GM23338 (cell line): ENCODE data around the gene CDKN3. TPM values are rescaled to one million over a fixed set of nuclear protein-coding genes. Genes with fewer than 3 reads are reported as not detected.

Source experiments
- ATAC-seq: fragments of 200-7000 bp; cut with Tn5 transposase; 3 replicates; pipeline ENCODE4 v1.9.1; 2020
- DNase-seq: peaks from one replicate; pipeline ENCODE4 v3.0.0-alpha.2; 2015; ENCODE audit warnings: low spot score
- H2AFZ ChIP-seq: fragments of 200-600 bp; sonication (generic); 2 replicates; pipeline ENCODE4 v1.8.0; 2016; ENCODE audit warnings: antibody characterized with exemption, mild to moderate bottlenecking, moderate library complexity
- H3F3A ChIP-seq: fragments of 200-600 bp; sonication (generic); replicated peaks from 2 replicates; pipeline ENCODE4 v1.8.0; 2017; ENCODE audit warnings: antibody characterized with exemption, mixed run types, low read depth
- H3K27ac ChIP-seq: fragments of 200-600 bp; sonication (generic); 2 replicates; pipeline ENCODE4 v1.6.1; 2016; ENCODE audit warnings: low read depth
- H3K27me3 ChIP-seq: fragments of 200-600 bp; sonication (generic); 2 replicates; pipeline ENCODE4 v1.8.0; 2016; ENCODE audit warnings: mild to moderate bottlenecking, mixed run types, moderate library complexity; ENCODE audit not compliant: insufficient read depth
- H3K36me3 ChIP-seq: fragments of 200-600 bp; sonication (generic); 2 replicates; pipeline ENCODE4 v1.8.0; 2016; ENCODE audit warnings: mild to moderate bottlenecking; ENCODE audit not compliant: insufficient read depth
- H3K4me1 ChIP-seq: fragments of 200-600 bp; sonication (generic); 2 replicates; pipeline ENCODE4 v1.8.0; 2016; ENCODE audit warnings: mild to moderate bottlenecking, moderate library complexity; ENCODE audit not compliant: insufficient read depth
- H3K4me2 ChIP-seq: fragments of 200-600 bp; sonication (generic); 2 replicates; pipeline ENCODE4 v1.7.1; 2017; ENCODE audit warnings: mixed run types
- H3K4me3 ChIP-seq: fragments of 200-600 bp; sonication (generic); 2 replicates; pipeline ENCODE4 v1.6.1; 2016; ENCODE audit warnings: mixed run types
- H3K79me2 ChIP-seq: fragments of 200-600 bp; sonication (generic); replicated peaks from 2 replicates; pipeline ENCODE4 v1.8.0; 2017; ENCODE audit warnings: mild to moderate bottlenecking; ENCODE audit not compliant: insufficient read depth
- H3K9me2 ChIP-seq: fragments of 200-600 bp; sonication (generic); 2 replicates; pipeline ENCODE4 v1.8.0; 2017; ENCODE audit not compliant: insufficient read depth
- H4K20me1 ChIP-seq: fragments of 200-600 bp; sonication (generic); replicated peaks from 2 replicates; pipeline ENCODE4 v1.8.0; 2017; ENCODE audit warnings: mild to moderate bottlenecking; ENCODE audit not compliant: insufficient read depth
- H3K27ac Mint-ChIP-seq: 2 replicates; pipeline ENCODE4 v1.8.0; 2020; ENCODE audit warnings: inconsistent platforms, mild to moderate bottlenecking, moderate library complexity, mixed read lengths
- H3K27me3 Mint-ChIP-seq: 3 replicates; pipeline ENCODE4 v1.8.0; 2022; ENCODE audit warnings: low read depth, mild to moderate bottlenecking, moderate library complexity, mixed read lengths, inconsistent platforms; ENCODE audit not compliant: insufficient read depth, poor library complexity
- H3K36me3 Mint-ChIP-seq: 3 replicates; pipeline ENCODE4 v1.8.0; 2021; ENCODE audit warnings: low read depth, mild to moderate bottlenecking, inconsistent platforms, moderate library complexity, mixed read lengths
- H3K4me1 Mint-ChIP-seq: 3 replicates; pipeline ENCODE4 v1.8.0; 2020; ENCODE audit warnings: mild to moderate bottlenecking, inconsistent platforms, mixed read lengths
- H3K4me3 Mint-ChIP-seq: 3 replicates; pipeline ENCODE4 v1.8.0; 2021; ENCODE audit warnings: moderate library complexity, mild to moderate bottlenecking, inconsistent platforms, mixed read lengths
- H3K9me3 Mint-ChIP-seq: 3 replicates; pipeline ENCODE4 v1.8.0; 2020; ENCODE audit warnings: moderate library complexity, mild to moderate bottlenecking, inconsistent platforms, mixed read lengths
- CREB1 ChIP-seq: fragments of 250-450 bp; sonication (Bioruptor Pico); IDR thresholded peaks from 2 replicates; pipeline ENCODE4 v1.5.0; 2020; ENCODE audit warnings: low read depth, mild to moderate bottlenecking, moderate library complexity
- EZH2 ChIP-seq: fragments of 200-600 bp; sonication (generic); IDR thresholded peaks from one replicate; pipeline ENCODE4 v1.8.0; 2017; ENCODE audit warnings: antibody characterized with exemption, mild to moderate bottlenecking, low read depth; ENCODE audit not compliant: unreplicated experiment
- EZH2phosphoT487 ChIP-seq: fragments of 200-600 bp; sonication (generic); IDR thresholded peaks from one replicate; pipeline ENCODE4 v1.8.1; 2018; ENCODE audit warnings: antibody characterized with exemption; ENCODE audit not compliant: unreplicated experiment
- JUNB ChIP-seq: IDR thresholded peaks from one replicate; pipeline ENCODE4 v1.6.1; 2016; ENCODE audit warnings: antibody characterized with exemption; ENCODE audit not compliant: unreplicated experiment
- STAT1 ChIP-seq: IDR thresholded peaks from one replicate; pipeline ENCODE4 v1.6.1; 2016; ENCODE audit warnings: antibody characterized with exemption; ENCODE audit not compliant: unreplicated experiment
- ZNF114 ChIP-seq: fragments of 250-450 bp; sonication (Bioruptor Pico); IDR thresholded peaks from 2 replicates; pipeline ENCODE4 v1.5.0; 2020; ENCODE audit warnings: mild to moderate bottlenecking, moderate library complexity
- polyA plus RNA-seq: library from polyadenylated mRNA; unstranded; fragments of >200 nt; fragmentation: Nextera tagmentation; extraction: Ambion mirVana; gene quantifications from 2 replicates; pipeline ENCODE4 v1.2.1, GENCODE V29; 2016
- total RNA-seq: library from RNA; depleted of rRNA; stranded (reverse); fragments of >200 nt; shearing (Covaris generic); gene quantifications from 2 replicates; pipeline ENCODE4 v1.2.3, GENCODE V29; 2014
- TF ChIP-seq, protein P1 (sequence below): IDR thresholded peaks from one replicate; pipeline ENCODE4 v1.6.1; 2018; ENCODE audit warnings: antibody characterized with exemption; ENCODE audit not compliant: unreplicated experiment
- TF ChIP-seq, protein P2 (sequence below): IDR thresholded peaks from 2 replicates; pipeline ENCODE4 v1.6.1; 2016; ENCODE audit warnings: antibody characterized with exemption
- TF ChIP-seq, protein P3 (sequence below), 2 experiments: fragments of 200-600 bp in 1 of 2; sonication (generic) in 1 of 2; conservative IDR thresholded peaks; 2 replicates each; pipeline versions ENCODE4 v1.5.1 to v1.6.1; 2016 to 2017; ENCODE audit warnings: antibody characterized with exemption in 2 of 2, low read depth in 2 of 2, mild to moderate bottlenecking in 2 of 2, moderate library complexity in 1 of 2
- TF ChIP-seq, protein P4 (sequence below): fragments of 250-450 bp; sonication (Bioruptor Pico); IDR thresholded peaks from 2 replicates; pipeline ENCODE4 v1.5.0; 2020; ENCODE audit warnings: mild to moderate bottlenecking, moderate library complexity

The CDKN3 gene
- total and polyA plus RNA-seq, 2 experiments from 2014 or later: 36.3 to 97.4 TPM

DNA sequence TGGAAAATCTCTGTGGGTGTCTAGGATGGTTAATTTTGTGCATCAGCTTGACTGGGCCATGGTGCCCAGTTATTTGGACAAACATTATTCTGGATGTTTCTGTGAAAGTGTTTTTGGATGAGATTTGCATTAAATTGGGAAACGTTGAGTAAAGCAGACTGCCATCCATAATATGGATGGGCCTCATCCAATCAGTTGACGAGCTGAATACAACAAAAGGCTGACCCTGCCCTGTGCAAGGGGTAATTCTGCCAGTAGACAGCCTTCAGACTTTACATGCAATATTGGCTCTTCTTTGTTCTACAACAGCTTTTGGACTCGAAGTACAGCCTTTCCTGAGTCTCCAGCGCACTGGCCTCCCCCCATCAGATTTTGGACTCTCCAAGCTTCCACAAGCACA is 1.5 kb upstream of the CDKN3 start:
- no peak overlapping the region for H3K4me3 ChIP-seq
- H3K4me1 ChIP-seq: peaks cover 13% of the 10 kb centered on the region
- no peak overlapping the region for H3K27ac ChIP-seq
- Mint-ChIP-seq H3K27ac (no peak overlapping the region), H3K36me3 (no peaks in the 10 kb centered on the region; the same call in 2 of the 3 replicates), H3K4me1 (peaks cover 18% of the 10 kb centered on the region; the same call in 2 of the 3 replicates), H3K9me3 (no peaks in the 10 kb centered on the region), H3K4me3 (no peak overlapping the region), H3K27me3 (peaks cover 16% of the 10 kb centered on the region)
- ATAC-seq (no peak), DNase-seq (no peak)
- H3K9me2 ChIP-seq: no peaks in the 10 kb centered on the region
- no peak overlapping the region for H2AFZ ChIP-seq
- peaks cover 17% of the 10 kb centered on the region for H3K27me3 ChIP-seq
- no peaks in the 10 kb centered on the region for H3K79me2 ChIP-seq
- H4K20me1 ChIP-seq: peaks cover 4% of the 10 kb centered on the region; the same call in 1 of the 2 replicates
- no peak overlapping the region for H3K4me2 ChIP-seq
- no peak for TF ChIP-seq EZH2
- TF ChIP-seq CREB1 (CRISPR knock-in tag): no peak
- TF ChIP-seq, protein P1, sequence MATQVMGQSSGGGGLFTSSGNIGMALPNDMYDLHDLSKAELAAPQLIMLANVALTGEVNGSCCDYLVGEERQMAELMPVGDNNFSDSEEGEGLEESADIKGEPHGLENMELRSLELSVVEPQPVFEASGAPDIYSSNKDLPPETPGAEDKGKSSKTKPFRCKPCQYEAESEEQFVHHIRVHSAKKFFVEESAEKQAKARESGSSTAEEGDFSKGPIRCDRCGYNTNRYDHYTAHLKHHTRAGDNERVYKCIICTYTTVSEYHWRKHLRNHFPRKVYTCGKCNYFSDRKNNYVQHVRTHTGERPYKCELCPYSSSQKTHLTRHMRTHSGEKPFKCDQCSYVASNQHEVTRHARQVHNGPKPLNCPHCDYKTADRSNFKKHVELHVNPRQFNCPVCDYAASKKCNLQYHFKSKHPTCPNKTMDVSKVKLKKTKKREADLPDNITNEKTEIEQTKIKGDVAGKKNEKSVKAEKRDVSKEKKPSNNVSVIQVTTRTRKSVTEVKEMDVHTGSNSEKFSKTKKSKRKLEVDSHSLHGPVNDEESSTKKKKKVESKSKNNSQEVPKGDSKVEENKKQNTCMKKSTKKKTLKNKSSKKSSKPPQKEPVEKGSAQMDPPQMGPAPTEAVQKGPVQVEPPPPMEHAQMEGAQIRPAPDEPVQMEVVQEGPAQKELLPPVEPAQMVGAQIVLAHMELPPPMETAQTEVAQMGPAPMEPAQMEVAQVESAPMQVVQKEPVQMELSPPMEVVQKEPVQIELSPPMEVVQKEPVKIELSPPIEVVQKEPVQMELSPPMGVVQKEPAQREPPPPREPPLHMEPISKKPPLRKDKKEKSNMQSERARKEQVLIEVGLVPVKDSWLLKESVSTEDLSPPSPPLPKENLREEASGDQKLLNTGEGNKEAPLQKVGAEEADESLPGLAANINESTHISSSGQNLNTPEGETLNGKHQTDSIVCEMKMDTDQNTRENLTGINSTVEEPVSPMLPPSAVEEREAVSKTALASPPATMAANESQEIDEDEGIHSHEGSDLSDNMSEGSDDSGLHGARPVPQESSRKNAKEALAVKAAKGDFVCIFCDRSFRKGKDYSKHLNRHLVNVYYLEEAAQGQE: no peak
- no peak for TF ChIP-seq EZH2phosphoT487
- TF ChIP-seq, protein P2, sequence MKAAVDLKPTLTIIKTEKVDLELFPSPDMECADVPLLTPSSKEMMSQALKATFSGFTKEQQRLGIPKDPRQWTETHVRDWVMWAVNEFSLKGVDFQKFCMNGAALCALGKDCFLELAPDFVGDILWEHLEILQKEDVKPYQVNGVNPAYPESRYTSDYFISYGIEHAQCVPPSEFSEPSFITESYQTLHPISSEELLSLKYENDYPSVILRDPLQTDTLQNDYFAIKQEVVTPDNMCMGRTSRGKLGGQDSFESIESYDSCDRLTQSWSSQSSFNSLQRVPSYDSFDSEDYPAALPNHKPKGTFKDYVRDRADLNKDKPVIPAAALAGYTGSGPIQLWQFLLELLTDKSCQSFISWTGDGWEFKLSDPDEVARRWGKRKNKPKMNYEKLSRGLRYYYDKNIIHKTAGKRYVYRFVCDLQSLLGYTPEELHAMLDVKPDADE: no peak
- no peak for TF ChIP-seq ZNF114
- H3F3A ChIP-seq: 0 out of 2 replicates have a peak, but pooled peaks cover 6% of the 10 kb centered on the region
- H3K36me3 ChIP-seq: no peaks in the 10 kb centered on the region

DNA sequence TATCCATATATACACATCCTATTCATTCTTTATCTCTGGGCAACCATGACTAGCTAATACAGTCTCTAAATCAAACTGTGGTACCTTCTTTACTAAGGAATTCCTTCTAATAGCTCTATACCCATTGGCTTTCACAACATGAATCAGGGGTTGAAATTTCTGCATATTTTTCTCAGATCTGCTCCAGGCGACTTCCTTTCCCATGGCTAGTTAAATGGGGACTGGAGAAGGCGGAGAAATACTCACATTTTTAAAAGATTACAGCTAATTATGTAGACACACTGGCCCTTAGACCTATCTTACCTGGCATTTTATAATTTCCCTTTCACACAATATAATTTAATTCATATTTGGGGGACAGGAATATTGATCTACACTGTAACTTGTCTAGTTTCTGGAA is 1.1 kb upstream of the CDKN3 start:
- no peak overlapping the region for H2AFZ ChIP-seq
- Mint-ChIP-seq H3K4me3 (0 out of 3 replicates have a peak overlapping the region, but pooled peaks have one; percentile 9), H3K27me3 (peaks cover 16% of the 10 kb centered on the region), H3K27ac (no peak overlapping the region), H3K4me1 (peaks cover 16% of the 10 kb centered on the region; the same call in 2 of the 3 replicates), H3K36me3 (no peaks in the 10 kb centered on the region; the same call in 2 of the 3 replicates), H3K9me3 (no peaks in the 10 kb centered on the region)
- no peak overlapping the region; the same call in 1 of the 2 replicates for H3K4me3 ChIP-seq
- peaks cover 4% of the 10 kb centered on the region; the same call in 1 of the 2 replicates for H4K20me1 ChIP-seq
- H3K27me3 ChIP-seq: peaks cover 17% of the 10 kb centered on the region
- no peak overlapping the region for H3K4me2 ChIP-seq
- ATAC-seq: no peak
- DNase-seq: no peak
- 0 out of 2 replicates have a peak, but pooled peaks cover 6% of the 10 kb centered on the region for H3F3A ChIP-seq
- H3K79me2 ChIP-seq: no peaks in the 10 kb centered on the region
- no peaks in the 10 kb centered on the region for H3K9me2 ChIP-seq
- H3K4me1 ChIP-seq: peaks cover 13% of the 10 kb centered on the region
- no peak overlapping the region for H3K27ac ChIP-seq
- no peaks in the 10 kb centered on the region for H3K36me3 ChIP-seq
- TF ChIP-seq, protein P3, sequence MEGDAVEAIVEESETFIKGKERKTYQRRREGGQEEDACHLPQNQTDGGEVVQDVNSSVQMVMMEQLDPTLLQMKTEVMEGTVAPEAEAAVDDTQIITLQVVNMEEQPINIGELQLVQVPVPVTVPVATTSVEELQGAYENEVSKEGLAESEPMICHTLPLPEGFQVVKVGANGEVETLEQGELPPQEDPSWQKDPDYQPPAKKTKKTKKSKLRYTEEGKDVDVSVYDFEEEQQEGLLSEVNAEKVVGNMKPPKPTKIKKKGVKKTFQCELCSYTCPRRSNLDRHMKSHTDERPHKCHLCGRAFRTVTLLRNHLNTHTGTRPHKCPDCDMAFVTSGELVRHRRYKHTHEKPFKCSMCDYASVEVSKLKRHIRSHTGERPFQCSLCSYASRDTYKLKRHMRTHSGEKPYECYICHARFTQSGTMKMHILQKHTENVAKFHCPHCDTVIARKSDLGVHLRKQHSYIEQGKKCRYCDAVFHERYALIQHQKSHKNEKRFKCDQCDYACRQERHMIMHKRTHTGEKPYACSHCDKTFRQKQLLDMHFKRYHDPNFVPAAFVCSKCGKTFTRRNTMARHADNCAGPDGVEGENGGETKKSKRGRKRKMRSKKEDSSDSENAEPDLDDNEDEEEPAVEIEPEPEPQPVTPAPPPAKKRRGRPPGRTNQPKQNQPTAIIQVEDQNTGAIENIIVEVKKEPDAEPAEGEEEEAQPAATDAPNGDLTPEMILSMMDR (conservative IDR thresholded peaks at IDR 0.05; ENCODE audit: low read depth in 2 of 2): no peak
- no peak for TF ChIP-seq JUNB
- no peak for TF ChIP-seq STAT1
- TF ChIP-seq, protein P4, sequence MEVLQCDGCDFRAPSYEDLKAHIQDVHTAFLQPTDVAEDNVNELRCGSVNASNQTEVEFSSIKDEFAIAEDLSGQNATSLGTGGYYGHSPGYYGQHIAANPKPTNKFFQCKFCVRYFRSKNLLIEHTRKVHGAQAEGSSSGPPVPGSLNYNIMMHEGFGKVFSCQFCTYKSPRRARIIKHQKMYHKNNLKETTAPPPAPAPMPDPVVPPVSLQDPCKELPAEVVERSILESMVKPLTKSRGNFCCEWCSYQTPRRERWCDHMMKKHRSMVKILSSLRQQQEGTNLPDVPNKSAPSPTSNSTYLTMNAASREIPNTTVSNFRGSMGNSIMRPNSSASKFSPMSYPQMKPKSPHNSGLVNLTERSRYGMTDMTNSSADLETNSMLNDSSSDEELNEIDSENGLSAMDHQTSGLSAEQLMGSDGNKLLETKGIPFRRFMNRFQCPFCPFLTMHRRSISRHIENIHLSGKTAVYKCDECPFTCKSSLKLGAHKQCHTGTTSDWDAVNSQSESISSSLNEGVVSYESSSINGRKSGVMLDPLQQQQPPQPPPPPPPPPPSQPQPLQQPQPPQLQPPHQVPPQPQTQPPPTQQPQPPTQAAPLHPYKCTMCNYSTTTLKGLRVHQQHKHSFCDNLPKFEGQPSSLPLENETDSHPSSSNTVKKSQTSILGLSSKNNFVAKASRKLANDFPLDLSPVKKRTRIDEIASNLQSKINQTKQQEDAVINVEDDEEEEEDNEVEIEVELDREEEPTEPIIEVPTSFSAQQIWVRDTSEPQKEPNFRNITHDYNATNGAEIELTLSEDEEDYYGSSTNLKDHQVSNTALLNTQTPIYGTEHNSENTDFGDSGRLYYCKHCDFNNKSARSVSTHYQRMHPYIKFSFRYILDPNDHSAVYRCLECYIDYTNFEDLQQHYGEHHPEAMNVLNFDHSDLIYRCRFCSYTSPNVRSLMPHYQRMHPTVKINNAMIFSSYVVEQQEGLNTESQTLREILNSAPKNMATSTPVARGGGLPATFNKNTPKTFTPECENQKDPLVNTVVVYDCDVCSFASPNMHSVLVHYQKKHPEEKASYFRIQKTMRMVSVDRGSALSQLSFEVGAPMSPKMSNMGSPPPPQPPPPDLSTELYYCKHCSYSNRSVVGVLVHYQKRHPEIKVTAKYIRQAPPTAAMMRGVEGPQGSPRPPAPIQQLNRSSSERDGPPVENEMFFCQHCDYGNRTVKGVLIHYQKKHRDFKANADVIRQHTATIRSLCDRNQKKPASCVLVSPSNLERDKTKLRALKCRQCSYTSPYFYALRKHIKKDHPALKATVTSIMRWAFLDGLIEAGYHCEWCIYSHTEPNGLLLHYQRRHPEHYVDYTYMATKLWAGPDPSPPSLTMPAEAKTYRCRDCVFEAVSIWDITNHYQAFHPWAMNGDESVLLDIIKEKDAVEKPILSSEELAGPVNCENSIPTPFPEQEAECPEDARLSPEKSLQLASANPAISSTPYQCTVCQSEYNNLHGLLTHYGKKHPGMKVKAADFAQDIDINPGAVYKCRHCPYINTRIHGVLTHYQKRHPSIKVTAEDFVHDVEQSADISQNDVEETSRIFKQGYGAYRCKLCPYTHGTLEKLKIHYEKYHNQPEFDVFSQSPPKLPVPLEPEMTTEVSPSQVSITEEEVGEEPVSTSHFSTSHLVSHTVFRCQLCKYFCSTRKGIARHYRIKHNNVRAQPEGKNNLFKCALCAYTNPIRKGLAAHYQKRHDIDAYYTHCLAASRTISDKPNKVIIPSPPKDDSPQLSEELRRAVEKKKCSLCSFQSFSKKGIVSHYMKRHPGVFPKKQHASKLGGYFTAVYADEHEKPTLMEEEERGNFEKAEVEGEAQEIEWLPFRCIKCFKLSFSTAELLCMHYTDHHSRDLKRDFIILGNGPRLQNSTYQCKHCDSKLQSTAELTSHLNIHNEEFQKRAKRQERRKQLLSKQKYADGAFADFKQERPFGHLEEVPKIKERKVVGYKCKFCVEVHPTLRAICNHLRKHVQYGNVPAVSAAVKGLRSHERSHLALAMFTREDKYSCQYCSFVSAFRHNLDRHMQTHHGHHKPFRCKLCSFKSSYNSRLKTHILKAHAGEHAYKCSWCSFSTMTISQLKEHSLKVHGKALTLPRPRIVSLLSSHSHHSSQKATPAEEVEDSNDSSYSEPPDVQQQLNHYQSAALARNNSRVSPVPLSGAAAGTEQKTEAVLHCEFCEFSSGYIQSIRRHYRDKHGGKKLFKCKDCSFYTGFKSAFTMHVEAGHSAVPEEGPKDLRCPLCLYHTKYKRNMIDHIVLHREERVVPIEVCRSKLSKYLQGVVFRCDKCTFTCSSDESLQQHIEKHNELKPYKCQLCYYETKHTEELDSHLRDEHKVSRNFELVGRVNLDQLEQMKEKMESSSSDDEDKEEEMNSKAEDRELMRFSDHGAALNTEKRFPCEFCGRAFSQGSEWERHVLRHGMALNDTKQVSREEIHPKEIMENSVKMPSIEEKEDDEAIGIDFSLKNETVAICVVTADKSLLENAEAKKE (CRISPR knock-in tag): no peak
